HG02943 (cell line): ENCODE results near the gene GATAD2A.

Source experiments
- ATAC-seq: cut with Tn5 transposase; IDR thresholded peaks from one replicate; pipeline ENCODE4 v1.9.1; 2021; ENCODE audit warnings: mild to moderate bottlenecking, low read depth, moderate library complexity; ENCODE audit not compliant: unreplicated experiment

GATAD2A gene

GRCh38 chr19:19420570-19421298 lies 15.3 kb downstream of the GATAD2A start:
- ATAC-seq = no peak

- no peak for ATAC-seq
Measured at GRCh38 chr19:19421299-19421696, 15.8 kb downstream of the GATAD2A start.

DNA sequence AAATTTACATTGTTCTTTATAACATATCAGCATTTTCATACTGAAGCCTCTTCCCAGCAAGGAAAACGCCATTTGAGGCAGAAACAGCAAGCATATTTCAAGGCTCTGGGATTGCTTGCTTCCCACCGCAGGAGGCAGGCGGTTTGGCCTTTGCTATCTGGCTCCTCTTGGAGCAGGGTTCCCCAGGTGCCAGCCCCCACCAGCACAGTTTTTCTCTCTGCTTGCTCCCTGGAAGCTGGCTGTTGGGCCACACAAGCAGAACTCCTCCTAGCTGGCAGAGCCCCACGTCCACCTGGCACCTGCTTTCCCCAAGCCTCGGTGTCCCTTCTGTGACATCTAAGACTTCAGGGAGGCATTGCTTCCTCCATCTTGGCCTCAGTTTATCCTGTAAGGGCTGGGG lies 16.7 kb downstream of the GATAD2A start:
- no peak for ATAC-seq

GRCh38 chr19:19423322-19423721 lies 17.8 kb downstream of the GATAD2A start:
- no peak for ATAC-seq

DNA sequence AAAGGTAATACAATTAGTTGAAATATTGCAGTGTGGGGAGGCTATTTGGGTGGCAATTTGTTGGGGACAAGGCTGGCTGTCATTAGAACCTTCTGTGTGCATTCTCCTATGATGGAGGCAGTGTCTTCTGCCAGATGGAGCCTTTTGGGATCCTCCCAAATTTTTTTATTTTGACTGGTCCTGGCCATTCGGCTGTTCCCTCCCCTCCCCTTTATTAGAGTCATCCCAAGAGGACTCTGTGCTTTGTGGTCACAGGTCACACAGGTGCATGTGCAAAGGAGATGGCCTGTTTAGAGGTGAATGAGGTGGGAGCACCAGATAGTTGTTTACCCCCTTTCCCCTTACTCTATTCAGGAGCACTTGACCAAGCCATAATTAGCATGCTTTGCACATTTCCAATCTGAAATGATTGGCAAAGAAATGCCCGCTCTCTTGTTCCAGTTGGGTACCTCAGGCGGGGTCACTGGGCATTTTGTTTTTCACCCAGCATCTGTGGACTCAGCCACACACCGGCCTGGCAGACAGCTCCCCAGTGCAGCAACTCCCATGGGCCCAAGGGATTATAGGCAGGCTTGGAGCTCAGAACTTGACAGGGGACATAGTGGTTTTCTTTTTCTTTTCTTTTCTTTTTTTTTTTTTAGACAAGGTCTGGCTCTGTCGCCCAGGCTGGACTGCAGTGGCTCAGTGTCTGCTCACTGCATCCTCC lies 19.8 kb downstream of the GATAD2A start:
- no peak for ATAC-seq

GRCh38 chr19:19426216-19426615 lies 20.7 kb downstream of the GATAD2A start:
- no peak for ATAC-seq

- no peak for ATAC-seq
Measured at GRCh38 chr19:19426799-19427198, 21.3 kb downstream of the GATAD2A start.

- no peak for ATAC-seq
Measured at GRCh38 chr19:19427302-19427701, 21.8 kb downstream of the GATAD2A start.

DNA sequence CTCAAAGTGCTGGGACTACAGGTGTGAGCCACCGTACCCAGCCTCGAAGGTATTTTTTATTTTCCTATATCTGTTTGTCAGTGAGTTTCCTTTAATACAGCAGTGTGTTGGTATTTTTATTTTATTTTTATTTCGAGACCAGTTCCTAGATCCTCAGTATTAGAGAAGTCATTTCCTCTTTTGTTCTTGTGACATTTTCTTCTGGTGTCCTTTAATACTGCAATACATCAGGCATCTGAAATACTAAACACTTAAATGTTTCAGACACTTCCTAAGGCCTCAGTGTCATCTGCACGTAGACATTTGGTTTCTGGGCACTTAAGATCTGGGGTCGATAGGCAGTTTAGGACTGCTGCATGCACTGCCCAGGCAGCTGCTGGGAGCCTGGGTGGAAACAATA lies 22.5 kb downstream of the GATAD2A start:
- ATAC-seq = no peak

DNA sequence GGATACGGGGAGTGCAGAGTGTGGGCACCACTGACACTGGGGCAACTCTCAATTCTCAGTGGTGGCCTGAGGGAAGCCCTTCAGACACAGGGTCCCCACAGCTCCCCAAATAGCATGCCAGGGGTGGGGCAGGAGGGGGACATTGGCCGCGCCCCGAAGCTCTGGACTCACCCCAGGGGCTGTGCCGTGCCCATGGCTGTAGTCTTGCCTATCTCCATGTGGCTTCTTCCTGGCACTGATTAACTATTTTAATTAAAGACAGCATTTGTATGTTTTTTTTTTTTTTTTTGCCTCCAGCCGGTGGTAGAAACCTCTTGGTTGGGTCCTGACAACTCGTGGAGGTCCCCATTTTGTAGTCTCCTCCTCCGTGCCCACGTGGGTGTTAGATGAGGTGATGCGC lies 23.3 kb downstream of the GATAD2A start:
- ATAC-seq = no peak

GRCh38 chr19:19429361-19429760 lies 23.9 kb downstream of the GATAD2A start:
- no peak for ATAC-seq

DNA sequence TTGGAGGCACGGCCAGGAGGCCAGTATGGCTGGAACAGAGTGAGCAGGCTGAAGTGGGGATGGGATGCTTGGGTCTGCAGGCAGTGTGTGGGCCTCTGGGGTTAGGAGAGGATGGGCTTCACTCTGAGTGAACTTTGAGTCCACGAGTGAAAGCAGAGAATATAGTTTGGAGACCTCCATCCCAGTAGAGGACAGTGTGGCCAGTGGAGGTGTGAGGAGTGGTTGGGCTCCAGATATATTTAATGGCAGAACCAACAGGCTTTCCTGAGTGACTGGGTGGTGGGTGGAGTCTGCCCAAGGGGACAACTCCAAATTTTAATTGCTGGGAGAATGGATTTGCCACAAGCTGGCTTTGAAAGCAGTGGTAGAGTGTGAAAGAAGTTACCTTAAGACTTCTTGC lies 27.3 kb downstream of the GATAD2A start:
- ATAC-seq = no peak

GRCh38 chr19:19433666-19434213 lies 28.3 kb downstream of the GATAD2A start:
- ATAC-seq = no peak

DNA sequence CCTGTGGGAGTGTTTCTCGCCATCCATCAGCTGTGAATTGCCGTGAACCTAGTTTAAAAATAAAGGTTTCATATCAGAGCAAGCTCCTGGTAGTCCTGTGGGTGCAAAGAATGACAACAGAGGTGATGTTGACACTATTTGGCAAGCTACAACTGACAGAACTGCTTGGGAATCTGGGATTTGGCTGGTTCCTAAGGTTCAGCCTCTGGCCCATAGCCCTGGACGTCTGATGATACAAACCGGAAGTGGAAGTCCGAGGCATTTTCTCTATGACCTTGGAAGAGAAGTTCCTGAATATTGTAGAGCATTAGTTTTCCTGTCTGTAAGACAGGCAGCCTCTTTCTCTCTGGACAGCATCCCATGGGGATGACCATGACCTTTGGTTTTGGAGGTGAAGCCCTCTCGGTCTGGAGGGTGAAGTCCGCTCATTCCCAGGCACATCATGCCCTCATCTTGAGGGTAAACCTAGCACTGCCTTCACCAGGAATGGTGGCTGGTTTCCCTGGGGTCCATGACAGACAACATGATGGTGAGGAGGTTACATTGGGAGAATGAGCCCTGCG lies 29.1 kb downstream of the GATAD2A start:
- no peak for ATAC-seq

GRCh38 chr19:19436137-19436691 lies 30.7 kb downstream of the GATAD2A start:
- ATAC-seq = no peak

GRCh38 chr19:19438366-19439175 lies 33.1 kb downstream of the GATAD2A start:
- no peak for ATAC-seq

- ATAC-seq = no peak
Measured at GRCh38 chr19:19439176-19439482, 33.7 kb downstream of the GATAD2A start.

GRCh38 chr19:19443283-19443682 lies 37.8 kb downstream of the GATAD2A start:
- ATAC-seq = no peak

GRCh38 chr19:19443902-19444680 lies 38.6 kb downstream of the GATAD2A start:
- ATAC-seq = no peak

DNA sequence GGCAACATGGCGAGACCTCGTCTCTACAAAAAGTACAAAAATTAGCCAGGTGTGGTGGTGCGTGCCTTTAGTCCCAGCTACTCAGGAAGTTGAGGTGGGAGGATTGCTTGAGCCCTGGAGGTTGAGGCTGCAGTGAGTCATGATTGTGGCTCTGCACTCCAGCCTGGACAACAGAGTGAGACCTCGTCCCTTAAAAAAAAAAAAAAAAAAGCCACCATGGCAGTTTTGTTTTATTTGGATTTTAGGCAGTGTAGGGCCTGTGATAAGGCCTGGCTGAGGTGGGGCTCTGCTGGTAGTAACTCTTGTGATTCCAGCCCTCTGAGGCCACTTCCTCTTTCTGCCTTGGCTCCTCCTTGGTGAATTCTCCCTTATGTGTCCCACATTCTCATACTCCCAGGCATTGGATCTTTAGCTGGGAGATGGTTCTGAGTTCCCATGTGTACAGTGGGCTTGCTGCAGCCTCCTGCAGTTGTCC lies 39.2 kb downstream of the GATAD2A start:
- no peak for ATAC-seq
